Activated naive CD8-positive, alpha-beta T cell (primary cell): ENCODE measurements around the gene KPRP.

Source experiments
- H3K27ac Mint-ChIP-seq: one replicate; pipeline ENCODE4 v1.8.0; 2021; ENCODE audit warnings: mixed read lengths
- H3K27me3 Mint-ChIP-seq: one replicate; pipeline ENCODE4 v1.8.0; 2021; ENCODE audit warnings: mixed read lengths
- H3K36me3 Mint-ChIP-seq: one replicate; pipeline ENCODE4 v1.8.0; 2021; ENCODE audit warnings: mixed read lengths
- H3K4me1 Mint-ChIP-seq: one replicate; pipeline ENCODE4 v1.8.0; 2021; ENCODE audit warnings: low read depth, mixed read lengths
- H3K4me3 Mint-ChIP-seq: one replicate; pipeline ENCODE4 v1.8.0; 2021; ENCODE audit warnings: mild to moderate bottlenecking, mixed read lengths
- H3K9me3 Mint-ChIP-seq: one replicate; pipeline ENCODE4 v1.8.0; 2021; ENCODE audit warnings: low read depth, mixed read lengths

KPRP gene, protein sequence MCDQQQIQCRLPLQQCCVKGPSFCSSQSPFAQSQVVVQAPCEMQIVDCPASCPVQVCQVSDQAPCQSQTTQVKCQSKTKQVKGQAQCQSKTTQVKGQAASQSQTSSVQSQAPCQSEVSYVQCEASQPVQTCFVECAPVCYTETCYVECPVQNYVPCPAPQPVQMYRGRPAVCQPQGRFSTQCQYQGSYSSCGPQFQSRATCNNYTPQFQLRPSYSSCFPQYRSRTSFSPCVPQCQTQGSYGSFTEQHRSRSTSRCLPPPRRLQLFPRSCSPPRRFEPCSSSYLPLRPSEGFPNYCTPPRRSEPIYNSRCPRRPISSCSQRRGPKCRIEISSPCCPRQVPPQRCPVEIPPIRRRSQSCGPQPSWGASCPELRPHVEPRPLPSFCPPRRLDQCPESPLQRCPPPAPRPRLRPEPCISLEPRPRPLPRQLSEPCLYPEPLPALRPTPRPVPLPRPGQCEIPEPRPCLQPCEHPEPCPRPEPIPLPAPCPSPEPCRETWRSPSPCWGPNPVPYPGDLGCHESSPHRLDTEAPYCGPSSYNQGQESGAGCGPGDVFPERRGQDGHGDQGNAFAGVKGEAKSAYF

DNA sequence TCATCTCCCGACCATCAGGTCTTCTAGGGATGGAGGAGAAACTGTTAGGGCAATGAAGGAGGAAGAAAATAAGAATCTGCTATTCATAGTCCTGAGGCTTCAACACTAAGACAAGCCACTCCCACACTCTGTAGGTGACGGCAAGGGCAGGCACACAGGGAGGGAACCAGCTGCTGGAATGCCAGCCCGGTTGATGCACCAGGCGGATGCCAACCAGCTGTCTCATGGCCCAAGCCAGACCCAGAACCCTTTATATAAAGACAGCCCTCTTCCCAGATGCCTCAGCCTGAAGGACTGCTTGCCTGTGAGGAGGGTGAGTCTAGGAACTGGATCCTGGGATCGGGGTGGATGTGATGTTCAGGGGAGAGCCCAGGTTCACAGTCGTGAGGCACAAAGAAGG is at the start of gene KPRP:
Gene KPRP (plus strand): TSS at position 279 of the 400 bp plus-strand sequence. CDS start 1,564 bp downstream, outside the sequence.
- Mint-ChIP-seq H3K4me3 (no peak within 1 kb of the TSS), H3K27me3 (peaks cover 10% of the 10 kb centered on the region), H3K27ac (no peak within 1 kb of the TSS), H3K4me1 (no peaks in the 10 kb centered on the region), H3K9me3 (no peaks in the 10 kb centered on the region), H3K36me3 (no peaks in the 10 kb centered on the region)

DNA sequence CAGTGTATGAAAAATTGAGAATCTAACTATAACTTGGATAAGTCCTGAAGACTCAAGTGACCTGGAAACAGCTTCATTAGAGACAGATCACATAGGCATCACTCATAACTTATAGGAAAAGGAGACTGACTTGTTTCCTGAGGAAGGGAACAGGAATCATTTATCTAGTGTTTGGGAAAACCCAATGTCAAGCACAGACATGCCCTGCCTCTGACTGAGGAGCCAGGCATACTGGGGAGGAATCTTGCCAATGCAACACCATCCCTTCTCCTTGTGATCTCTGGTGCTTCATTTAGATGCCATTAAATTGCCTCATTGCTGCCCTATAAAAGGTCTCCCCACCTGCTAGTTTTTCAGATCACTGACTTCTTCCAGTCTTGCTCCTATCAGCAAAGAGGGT is 39.6 kb upstream of the KPRP start:
- Mint-ChIP-seq H3K27me3 (peaks cover 9% of the 10 kb centered on the region), H3K4me1 (no peaks in the 10 kb centered on the region), H3K36me3 (no peaks in the 10 kb centered on the region), H3K4me3 (no peak overlapping the region), H3K27ac (no peak overlapping the region), H3K9me3 (no peaks in the 10 kb centered on the region)

DNA sequence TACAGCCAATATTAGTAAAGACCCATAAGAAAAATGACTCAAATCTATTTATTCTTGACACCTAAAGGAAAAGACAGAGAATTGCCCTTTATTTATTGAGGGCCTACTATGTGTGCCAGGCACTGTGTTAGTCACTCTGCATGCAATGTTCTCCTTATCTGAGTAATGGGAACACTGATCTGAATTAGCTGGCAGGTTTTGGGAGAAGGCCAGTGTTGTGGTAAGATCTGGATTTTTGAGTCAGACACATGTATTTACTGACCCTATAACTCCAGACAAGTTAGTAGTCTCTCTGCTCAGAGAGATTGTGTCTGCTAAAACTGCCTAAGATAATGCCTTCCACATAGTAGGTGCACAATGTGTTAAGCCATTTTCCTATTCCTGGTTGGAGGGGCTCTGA is 32.6 kb upstream of the KPRP start:
- no peaks in the 10 kb centered on the region for H3K36me3 Mint-ChIP-seq
- H3K4me1 Mint-ChIP-seq, result no peaks in the 10 kb centered on the region
- no peak overlapping the region for H3K27ac Mint-ChIP-seq
- H3K27me3 Mint-ChIP-seq, result peaks cover 4% of the 10 kb centered on the region
- H3K9me3 Mint-ChIP-seq, result no peaks in the 10 kb centered on the region
- no peak overlapping the region for H3K4me3 Mint-ChIP-seq

DNA sequence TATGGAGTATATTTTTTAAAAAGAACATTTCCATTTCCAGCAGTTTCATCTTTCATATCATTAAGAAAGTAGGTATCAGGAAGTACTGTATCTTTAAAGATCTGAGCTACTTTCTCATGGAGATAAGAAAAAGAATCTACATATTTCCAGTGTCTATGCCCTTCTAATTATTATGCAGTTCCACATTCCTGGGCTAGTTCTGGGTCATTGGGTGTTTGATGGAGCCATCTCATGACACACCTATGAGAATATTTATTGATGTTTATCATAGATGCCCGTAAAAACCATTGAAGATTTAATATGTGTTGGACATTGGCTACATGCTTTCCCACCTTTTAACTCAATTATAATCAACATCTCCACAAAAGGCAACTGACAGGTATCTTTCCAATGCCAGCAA is 28.8 kb upstream of the KPRP start:
- no peaks in the 10 kb centered on the region for H3K36me3 Mint-ChIP-seq
- H3K27me3 Mint-ChIP-seq, result peaks cover 6% of the 10 kb centered on the region
- H3K27ac Mint-ChIP-seq, result no peak overlapping the region
- no peaks in the 10 kb centered on the region for H3K9me3 Mint-ChIP-seq
- no peak overlapping the region for H3K4me3 Mint-ChIP-seq
- no peaks in the 10 kb centered on the region for H3K4me1 Mint-ChIP-seq

DNA sequence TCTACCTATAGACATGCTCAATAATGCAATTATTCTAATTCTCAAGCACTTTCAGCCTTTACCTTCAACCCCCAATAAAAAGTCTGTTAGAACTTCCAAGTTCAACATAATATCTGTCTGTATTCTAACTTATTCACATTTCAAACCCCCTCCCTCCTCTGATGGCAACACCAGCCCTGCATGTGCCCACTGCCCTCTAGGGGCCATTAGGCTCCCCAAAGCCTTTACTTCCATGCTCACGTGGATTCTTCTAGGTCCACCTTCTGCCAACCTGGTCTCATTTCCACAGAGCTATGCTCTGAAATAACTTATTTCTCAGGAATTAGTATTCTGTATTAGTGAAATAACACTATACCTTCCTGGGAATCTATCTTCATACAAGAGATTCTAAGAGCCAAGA is 22.2 kb upstream of the KPRP start:
- peaks cover 18% of the 10 kb centered on the region for H3K27me3 Mint-ChIP-seq

DNA sequence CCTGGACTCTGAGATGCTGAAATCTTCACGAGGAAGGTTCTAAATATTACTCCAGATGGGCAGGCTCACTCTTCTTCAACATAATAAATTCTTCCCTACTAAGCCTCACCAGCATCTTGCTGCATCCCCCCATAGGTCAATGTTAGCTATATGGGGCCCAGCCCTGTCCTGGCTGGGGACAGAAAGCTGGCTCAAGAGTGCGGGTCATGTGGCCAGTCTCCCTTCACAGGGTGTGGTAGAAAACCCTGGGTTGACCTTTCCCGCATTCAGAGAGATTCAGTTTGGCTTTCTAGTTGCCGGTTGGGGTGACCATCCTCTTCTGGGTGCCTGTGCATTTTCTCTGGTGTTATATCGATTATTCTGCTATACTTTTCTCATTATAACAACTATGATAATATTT is 19.8 kb upstream of the KPRP start:
- Mint-ChIP-seq H3K4me3 (no peak overlapping the region), H3K9me3 (no peaks in the 10 kb centered on the region), H3K27me3 (peaks cover 22% of the 10 kb centered on the region), H3K36me3 (no peaks in the 10 kb centered on the region), H3K27ac (no peak overlapping the region), H3K4me1 (no peaks in the 10 kb centered on the region)

More for the DNA sequence above, 22.2 kb upstream of the KPRP start:
- no peak overlapping the region for H3K27ac Mint-ChIP-seq
- no peaks in the 10 kb centered on the region for H3K36me3 Mint-ChIP-seq
- no peaks in the 10 kb centered on the region for H3K4me1 Mint-ChIP-seq
- no peaks in the 10 kb centered on the region for H3K9me3 Mint-ChIP-seq
- no peak overlapping the region for H3K4me3 Mint-ChIP-seq

DNA sequence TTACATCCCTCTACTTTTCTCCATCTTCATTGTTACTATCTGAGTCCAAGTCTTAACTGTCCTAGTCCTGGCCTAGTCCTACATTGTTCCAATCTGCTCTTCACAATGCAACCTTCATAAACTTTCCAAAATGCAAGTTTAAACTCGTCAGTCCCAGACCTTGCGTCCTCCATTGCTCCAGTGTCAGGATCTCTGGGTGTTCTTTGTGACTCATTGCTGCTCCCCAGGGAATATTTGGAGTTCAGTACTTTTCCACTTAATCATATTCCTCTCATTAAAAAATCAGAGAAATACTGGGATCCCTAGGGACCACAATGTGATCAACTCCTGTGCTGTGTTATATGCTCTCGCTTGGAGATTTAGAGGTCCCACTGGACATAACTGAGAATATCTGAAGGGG is 18.0 kb upstream of the KPRP start:
- Mint-ChIP-seq H3K36me3 (no peaks in the 10 kb centered on the region), H3K27ac (no peak overlapping the region), H3K4me1 (no peaks in the 10 kb centered on the region), H3K9me3 (no peaks in the 10 kb centered on the region), H3K4me3 (no peak overlapping the region), H3K27me3 (peaks cover 20% of the 10 kb centered on the region)

DNA sequence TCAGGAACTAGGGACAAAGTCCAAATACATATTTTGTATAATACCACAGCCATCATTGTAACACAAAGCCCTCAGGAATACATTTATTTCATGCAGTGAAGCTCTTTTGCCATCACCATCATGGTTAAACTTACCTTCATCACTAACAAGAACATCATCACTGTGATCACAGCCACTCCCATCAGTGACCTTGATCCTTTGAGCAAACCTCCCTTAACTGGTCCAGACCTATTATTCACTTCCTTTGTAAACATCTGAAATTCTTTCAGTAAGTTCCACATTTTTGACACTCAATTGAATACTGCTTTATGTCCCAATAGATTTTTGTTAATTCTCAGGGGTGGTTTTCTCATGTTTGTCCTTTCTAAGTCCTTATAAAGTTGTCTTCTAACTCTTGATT is 16.2 kb upstream of the KPRP start:
- H3K4me3 Mint-ChIP-seq, result no peak overlapping the region
- H3K27ac Mint-ChIP-seq, result no peak overlapping the region
- no peaks in the 10 kb centered on the region for H3K4me1 Mint-ChIP-seq
- no peaks in the 10 kb centered on the region for H3K9me3 Mint-ChIP-seq
- H3K36me3 Mint-ChIP-seq, result no peaks in the 10 kb centered on the region
- H3K27me3 Mint-ChIP-seq, result peaks cover 23% of the 10 kb centered on the region

DNA sequence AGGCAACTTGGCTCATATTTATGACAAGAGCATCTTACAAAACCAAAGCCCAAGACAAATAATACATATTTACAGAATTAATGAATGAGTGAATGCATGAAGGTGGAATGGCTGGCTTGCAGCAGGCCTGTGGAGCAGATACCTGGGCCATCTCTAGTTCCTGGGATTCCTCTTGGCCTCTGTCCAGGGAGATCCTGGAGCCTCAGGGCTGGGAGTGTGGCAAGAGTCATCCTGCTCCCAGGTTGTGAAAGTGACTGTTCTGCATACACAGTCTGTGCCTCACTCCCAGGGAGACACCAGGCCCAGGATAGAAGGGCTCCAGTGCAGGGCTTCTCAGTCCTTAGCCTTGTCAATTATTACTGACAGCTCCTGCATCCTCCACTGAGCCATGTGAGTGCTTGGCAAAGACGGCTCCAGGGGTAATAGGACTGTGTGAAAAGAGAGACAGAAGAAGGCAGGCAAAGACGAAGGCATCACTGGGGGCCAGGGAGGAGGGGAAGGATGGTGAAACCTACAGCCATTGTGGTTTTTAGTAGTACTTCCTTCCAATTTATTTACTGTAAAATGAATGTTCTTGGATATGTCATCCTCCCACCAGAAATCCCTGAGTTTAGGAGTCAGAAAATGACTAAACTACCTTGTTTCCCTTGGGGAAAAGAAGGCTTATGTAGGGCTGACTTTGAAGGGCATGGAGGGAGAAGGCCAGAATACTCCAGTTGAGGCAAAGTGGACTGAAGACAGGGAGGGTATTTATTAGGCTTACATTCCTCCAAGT is 14.3 kb upstream of the KPRP start:
- Mint-ChIP-seq H3K4me1 (no peaks in the 10 kb centered on the region), H3K9me3 (no peaks in the 10 kb centered on the region), H3K27ac (no peak overlapping the region), H3K4me3 (no peak overlapping the region), H3K36me3 (no peaks in the 10 kb centered on the region), H3K27me3 (peaks cover 20% of the 10 kb centered on the region)

DNA sequence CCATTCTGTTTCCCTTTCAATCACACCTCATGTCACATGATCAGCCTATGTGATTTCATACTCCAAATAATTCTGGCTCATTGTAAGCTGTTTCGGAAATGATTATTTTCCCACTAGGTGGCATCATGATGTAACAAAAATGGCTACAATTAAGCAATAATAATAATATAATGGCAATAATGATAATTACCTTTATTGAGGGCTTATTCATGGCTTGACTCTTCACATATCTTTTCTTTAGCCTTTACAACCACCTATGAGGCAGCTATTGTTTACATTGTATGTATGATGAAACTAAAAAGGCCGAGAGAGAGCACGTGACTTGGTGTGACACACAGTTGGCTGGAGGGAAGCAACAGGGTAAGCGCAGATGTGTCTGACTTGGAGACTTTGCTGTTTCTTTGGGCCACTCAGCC is 12.5 kb upstream of the KPRP start:
- H3K4me1 Mint-ChIP-seq, result no peaks in the 10 kb centered on the region
- H3K36me3 Mint-ChIP-seq, result no peaks in the 10 kb centered on the region
- no peak overlapping the region for H3K4me3 Mint-ChIP-seq
- H3K27ac Mint-ChIP-seq, result no peak overlapping the region
- no peaks in the 10 kb centered on the region for H3K9me3 Mint-ChIP-seq
- H3K27me3 Mint-ChIP-seq, result peaks cover 21% of the 10 kb centered on the region

DNA sequence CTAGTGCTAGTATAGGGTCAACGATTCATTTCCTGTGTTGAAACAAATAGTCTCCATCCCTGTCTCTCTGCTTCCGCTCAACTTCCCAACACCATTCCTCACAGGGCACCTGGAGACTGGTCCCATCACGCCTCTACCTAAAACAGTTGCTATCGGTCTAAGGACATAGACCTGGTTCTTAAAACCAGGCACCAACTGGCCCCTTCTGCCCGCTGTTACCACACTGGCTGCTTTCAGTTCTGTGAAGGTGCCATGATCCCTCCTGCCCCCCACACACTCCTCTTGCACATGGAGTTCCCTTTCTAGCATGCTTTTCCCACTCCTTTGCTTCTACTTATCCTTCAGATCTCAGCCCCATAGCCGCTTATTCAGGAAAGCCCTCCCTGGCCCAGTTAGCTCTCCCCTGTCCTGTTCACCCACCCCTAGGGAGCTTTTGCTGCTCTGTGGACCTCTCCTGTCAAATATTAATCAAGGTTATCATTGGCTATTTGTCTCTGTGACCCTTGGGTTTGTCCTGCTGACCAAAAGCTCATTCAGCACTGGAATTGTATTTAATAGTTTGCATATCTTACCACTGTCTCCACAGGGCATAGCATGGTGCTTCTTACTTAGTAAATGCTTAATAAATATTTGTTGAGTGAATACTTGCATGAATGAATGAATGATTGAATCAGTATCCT is 11.9 kb upstream of the KPRP start:
- Mint-ChIP-seq H3K9me3 (no peaks in the 10 kb centered on the region), H3K4me1 (no peaks in the 10 kb centered on the region), H3K36me3 (no peaks in the 10 kb centered on the region), H3K27me3 (peaks cover 24% of the 10 kb centered on the region), H3K4me3 (no peak overlapping the region), H3K27ac (no peak overlapping the region)

DNA sequence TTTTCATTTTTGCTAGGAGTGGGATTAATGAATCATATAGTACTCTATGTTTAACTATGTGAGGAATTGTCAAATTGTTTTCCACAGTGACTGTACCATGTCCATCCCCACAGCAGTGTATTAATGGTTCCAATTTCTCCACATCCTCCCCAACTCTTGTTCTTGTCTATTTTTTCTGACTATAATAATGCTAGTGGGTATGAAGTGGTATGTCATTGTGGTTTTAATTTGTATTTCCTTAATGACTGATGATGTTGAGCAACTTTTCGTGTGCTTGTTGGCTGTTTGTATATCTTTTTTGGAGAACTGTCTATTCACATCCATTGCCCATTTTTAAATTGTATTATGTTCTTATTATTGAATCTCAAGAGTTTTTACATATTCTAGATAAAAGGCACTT is 10.0 kb upstream of the KPRP start:
- Mint-ChIP-seq H3K9me3 (no peaks in the 10 kb centered on the region), H3K4me3 (no peak overlapping the region), H3K4me1 (no peaks in the 10 kb centered on the region), H3K36me3 (no peaks in the 10 kb centered on the region), H3K27ac (no peak overlapping the region), H3K27me3 (peaks cover 24% of the 10 kb centered on the region)

DNA sequence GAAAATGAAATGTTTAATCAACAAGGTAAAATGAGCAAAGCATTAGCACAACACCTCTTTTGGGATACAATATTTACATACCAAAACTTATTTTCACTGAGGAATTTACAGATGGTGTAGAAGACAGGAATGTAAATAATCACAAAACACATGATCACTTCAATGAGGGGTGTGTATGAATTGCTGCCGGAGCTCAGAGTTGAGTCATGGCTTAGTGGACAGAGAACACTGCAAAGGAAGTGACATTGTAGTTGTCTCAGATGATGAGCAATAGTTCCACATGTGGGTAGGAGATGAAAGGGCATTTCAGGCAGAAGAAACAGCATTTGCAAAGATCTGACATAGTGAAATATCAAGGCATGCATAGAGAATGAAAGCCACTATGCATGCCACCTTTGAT is 5.6 kb upstream of the KPRP start:
- H3K27ac Mint-ChIP-seq, result no peak overlapping the region
- peaks cover 16% of the 10 kb centered on the region for H3K27me3 Mint-ChIP-seq
- no peaks in the 10 kb centered on the region for H3K4me1 Mint-ChIP-seq
- no peaks in the 10 kb centered on the region for H3K36me3 Mint-ChIP-seq
- no peak overlapping the region for H3K4me3 Mint-ChIP-seq
- no peaks in the 10 kb centered on the region for H3K9me3 Mint-ChIP-seq

DNA sequence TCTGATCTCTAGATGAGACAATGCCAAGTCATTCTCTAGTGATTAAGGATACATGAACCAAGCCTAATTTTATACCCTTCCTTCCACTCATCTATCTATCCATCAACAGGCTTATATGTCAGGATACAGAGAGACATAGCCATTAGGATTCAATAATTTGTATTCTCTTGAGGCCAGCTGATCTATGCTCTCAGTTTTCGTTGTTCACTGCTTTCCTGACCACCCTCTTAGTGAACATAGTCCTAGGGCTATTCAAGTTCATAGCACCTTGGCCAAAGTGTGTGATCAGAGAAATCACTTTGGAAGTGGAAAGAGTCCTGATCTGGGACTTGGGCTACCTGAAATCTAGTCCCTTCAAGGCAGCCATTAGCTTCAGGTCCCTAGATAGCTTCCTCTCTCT is 4.2 kb upstream of the KPRP start:
- H3K4me1 Mint-ChIP-seq, result no peaks in the 10 kb centered on the region
- H3K4me3 Mint-ChIP-seq, result no peak overlapping the region
- H3K27ac Mint-ChIP-seq, result no peak overlapping the region
- H3K36me3 Mint-ChIP-seq, result no peaks in the 10 kb centered on the region
- H3K9me3 Mint-ChIP-seq, result no peaks in the 10 kb centered on the region
- H3K27me3 Mint-ChIP-seq, result peaks cover 16% of the 10 kb centered on the region

DNA sequence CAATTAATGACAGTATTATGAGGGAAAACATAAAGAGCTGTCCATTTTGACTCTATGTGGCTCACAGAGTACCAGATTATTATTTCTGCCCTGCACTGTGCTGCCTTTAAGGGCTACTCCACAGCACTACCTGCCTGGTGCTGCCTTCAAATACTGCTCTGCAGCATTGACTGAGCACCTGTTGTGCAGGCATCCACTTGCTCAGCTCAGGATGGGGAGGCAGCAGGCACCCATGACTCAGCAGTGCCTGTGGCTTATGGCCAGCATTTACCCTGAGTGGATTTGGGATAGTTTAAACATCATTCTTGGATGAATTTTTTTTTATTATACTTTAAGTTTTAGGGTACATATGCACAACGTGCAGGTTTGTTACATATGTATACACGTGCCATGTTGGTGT is 953 bp upstream of the KPRP start:
- H3K9me3 Mint-ChIP-seq, result no peaks in the 10 kb centered on the region
- no peak overlapping the region for H3K4me3 Mint-ChIP-seq
- no peak overlapping the region for H3K27ac Mint-ChIP-seq
- no peaks in the 10 kb centered on the region for H3K36me3 Mint-ChIP-seq
- H3K4me1 Mint-ChIP-seq, result no peaks in the 10 kb centered on the region
- peaks cover 11% of the 10 kb centered on the region for H3K27me3 Mint-ChIP-seq
